SK-N-MC (cell line): ENCODE data around the gene MIP.

Experiments
- EZH2 ChIP-seq: fragments of 200-600 bp; sonication (generic); IDR thresholded peaks from one replicate; pipeline ENCODE4 v1.6.1; 2017; ENCODE audit warnings: antibody characterized with exemption
- POLR2AphosphoS5 ChIP-seq: IDR thresholded peaks from 2 replicates; pipeline ENCODE4 v1.6.1; 2012; ENCODE audit warnings: mild to moderate bottlenecking, low read depth, low read length, borderline replicate concordance

- TF ChIP-seq POLR2AphosphoS5 = no peak
- no peak for TF ChIP-seq EZH2
Measured at GRCh38 chr12:56461235-56462159, 7.0 kb upstream of the MIP start.
